HepG2 (cell line): Measurements from ENCODE around the gene HES1. TPM values are rescaled to one million over a fixed set of nuclear protein-coding genes. Genes with fewer than 3 reads are reported as not detected.

ENCODE experiments used
- HNRNPK ChIP-seq: fragments of 200-400 bp; formaldehyde crosslinking; IDR thresholded peaks from 2 replicates; pipeline ENCODE4 v1.6.1; 2018; ENCODE audit warnings: low read length, low read depth, moderate library complexity, mild to moderate bottlenecking; ENCODE audit not compliant: poor library complexity, severe bottlenecking
- HOXA5 ChIP-seq: sonication (generic); formaldehyde crosslinking; IDR thresholded peaks from 2 replicates; pipeline ENCODE4 v1.4.0; 2020; ENCODE audit warnings: missing genetic modification reagents
- KDM5A ChIP-seq: fragments of 200-600 bp; sonication (generic); IDR thresholded peaks from 2 replicates; pipeline ENCODE4 v1.7.0; 2018; ENCODE audit warnings: antibody characterized with exemption, mild to moderate bottlenecking, low read length, borderline replicate concordance
- MAZ ChIP-seq, 2 experiments: sonication (generic) in 1 of 2; formaldehyde crosslinking in 1 of 2; IDR thresholded peaks; 2 replicates each; pipeline versions ENCODE4 v1.5.0 to v1.6.1; 2012 to 2020; ENCODE audit warnings: low read depth in 2 of 2, mild to moderate bottlenecking in 2 of 2, borderline replicate concordance in 1 of 2, improper control_type of control experiment in 1 of 2, low read length in 1 of 2, missing genetic modification reagents in 1 of 2, moderate library complexity in 1 of 2
- MBNL3 ChIP-seq: fragments of 250-450 bp; sonication (Bioruptor Pico); conservative IDR thresholded peaks from 2 replicates; pipeline ENCODE4 v1.8.0; 2022; ENCODE audit warnings: mild to moderate bottlenecking, inconsistent platforms
- MTA1 ChIP-seq: sonication (generic); formaldehyde crosslinking; IDR thresholded peaks from 2 replicates; pipeline ENCODE4 v1.4.0; 2020; ENCODE audit warnings: missing genetic modification reagents, mild to moderate bottlenecking, borderline replicate concordance
- PRPF4 ChIP-seq: fragments of 200-400 bp; formaldehyde crosslinking; IDR thresholded peaks from 2 replicates; pipeline ENCODE4 v1.6.1; 2016; ENCODE audit warnings: low read length, low read depth; ENCODE audit not compliant: poor library complexity, severe bottlenecking
- REPIN1 ChIP-seq: sonication (generic); formaldehyde crosslinking; IDR thresholded peaks from 2 replicates; pipeline ENCODE4 v1.8.0; 2022; ENCODE audit warnings: missing genetic modification reagents, low read depth, mild to moderate bottlenecking, borderline replicate concordance
- RFXANK ChIP-seq: IDR thresholded peaks from 2 replicates; pipeline ENCODE4 v1.6.1; 2016
- ZFY ChIP-seq: sonication (generic); formaldehyde crosslinking; IDR thresholded peaks from 2 replicates; pipeline ENCODE4 v1.4.0; 2020; ENCODE audit warnings: missing genetic modification reagents
- ZNF232 ChIP-seq: sonication (generic); formaldehyde crosslinking; IDR thresholded peaks from 2 replicates; pipeline ENCODE4 v1.4.0; 2020; ENCODE audit warnings: missing genetic modification reagents, borderline replicate concordance
- ZNF337 ChIP-seq: sonication (generic); formaldehyde crosslinking; IDR thresholded peaks from 2 replicates; pipeline ENCODE4 v1.5.1; 2020; ENCODE audit warnings: missing genetic modification reagents, low read depth, mild to moderate bottlenecking, borderline replicate concordance
- ZNF407 ChIP-seq: sonication (generic); formaldehyde crosslinking; IDR thresholded peaks from one replicate; pipeline ENCODE4 v1.5.1; 2020; ENCODE audit warnings: mild to moderate bottlenecking, missing genetic modification reagents; ENCODE audit errors: not compliant biosample characterization
- ZNF432 ChIP-seq: sonication (generic); formaldehyde crosslinking; IDR thresholded peaks from 2 replicates; pipeline ENCODE4 v1.5.0; 2020; ENCODE audit warnings: missing genetic modification reagents, mild to moderate bottlenecking, borderline replicate concordance
- ZNF605 ChIP-seq: sonication (generic); formaldehyde crosslinking; IDR thresholded peaks from 2 replicates; pipeline ENCODE4 v1.8.0; 2022; ENCODE audit warnings: mild to moderate bottlenecking, missing genetic modification reagents
- ZNF660 ChIP-seq: sonication (generic); formaldehyde crosslinking; IDR thresholded peaks from 2 replicates; pipeline ENCODE4 v1.5.1; 2020; ENCODE audit warnings: mild to moderate bottlenecking, low read depth, missing genetic modification reagents, borderline replicate concordance
- ZNF709 ChIP-seq: sonication (generic); formaldehyde crosslinking; IDR thresholded peaks from 2 replicates; pipeline ENCODE4 v1.5.0; 2020; ENCODE audit warnings: mild to moderate bottlenecking, missing genetic modification reagents
- ZNF790 ChIP-seq: sonication (generic); formaldehyde crosslinking; IDR thresholded peaks from 2 replicates; pipeline ENCODE4 v1.8.0; 2022; ENCODE audit warnings: missing genetic modification reagents, mild to moderate bottlenecking, borderline replicate concordance
- polyA plus RNA-seq, 8 experiments: library from polyadenylated mRNA; depleted of rRNA in 3 of 8; stranded (reverse) in 7 of 8; unstranded in 1 of 8; fragments of >200 nt; fragmentation: Illumina TruSeq in 4 of 8; extraction: Trizol in 4 of 8; gene quantifications; 2 replicates each; pipeline versions ENCODE4 v1.2.1 to v1.2.3, GENCODE V29; 2011 to 2016; ENCODE audit warnings: low read depth in 4 of 8, missing spikeins in 1 of 8, mixed read lengths in 1 of 8; ENCODE audit not compliant: insufficient read depth in 1 of 8
- total RNA-seq, 5 experiments: library from RNA; depleted of rRNA; stranded (reverse); fragments of >200 nt; fragmentation: Illumina TruSeq; extraction: Trizol; gene quantifications; 2 replicates each; pipeline ENCODE4 v1.2.3, GENCODE V29; 2016; ENCODE audit warnings: low read depth in 1 of 5
- TF ChIP-seq, protein P1 (sequence below): sonication (generic); formaldehyde crosslinking; IDR thresholded peaks from 2 replicates; pipeline ENCODE4 v1.4.0; 2020; ENCODE audit warnings: mild to moderate bottlenecking, missing genetic modification reagents

The HES1 gene
- total and polyA plus RNA-seq, 2 of the 13 experiments (the other 11 are each of a cell fraction or from before 2014, with no cell fraction given) = 15.4 to 19.8 TPM

- TF ChIP-seq ZNF660 (CRISPR knock-in tag) = no peak
- 0 out of 2 replicates have a peak, but pooled peaks have one; percentile 12 for TF ChIP-seq MTA1
- TF ChIP-seq, protein P1, sequence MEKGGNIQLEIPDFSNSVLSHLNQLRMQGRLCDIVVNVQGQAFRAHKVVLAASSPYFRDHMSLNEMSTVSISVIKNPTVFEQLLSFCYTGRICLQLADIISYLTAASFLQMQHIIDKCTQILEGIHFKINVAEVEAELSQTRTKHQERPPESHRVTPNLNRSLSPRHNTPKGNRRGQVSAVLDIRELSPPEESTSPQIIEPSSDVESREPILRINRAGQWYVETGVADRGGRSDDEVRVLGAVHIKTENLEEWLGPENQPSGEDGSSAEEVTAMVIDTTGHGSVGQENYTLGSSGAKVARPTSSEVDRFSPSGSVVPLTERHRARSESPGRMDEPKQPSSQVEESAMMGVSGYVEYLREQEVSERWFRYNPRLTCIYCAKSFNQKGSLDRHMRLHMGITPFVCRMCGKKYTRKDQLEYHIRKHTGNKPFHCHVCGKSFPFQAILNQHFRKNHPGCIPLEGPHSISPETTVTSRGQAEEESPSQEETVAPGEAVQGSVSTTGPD (CRISPR knock-in tag) = no peak
- 0 out of 2 replicates have a peak, but pooled peaks have one; percentile 26 for TF ChIP-seq ZNF337 (CRISPR knock-in tag)
- TF ChIP-seq ZNF709 (CRISPR knock-in tag) = peak; percentile 81; the same call in 1 of the 2 replicates
- no peak for TF ChIP-seq MAZ (IDR thresholded peaks at IDR 0.05; ENCODE audit: borderline replicate concordance, low read depth, low read length)
- no peak for TF ChIP-seq MAZ (CRISPR knock-in tag; IDR thresholded peaks at IDR 0.05; ENCODE audit: low read depth)
- TF ChIP-seq ZNF232 (CRISPR knock-in tag) = peak; percentile 8; the same call in 1 of the 2 replicates
- TF ChIP-seq PRPF4 = no peak
- peak; percentile 41 for TF ChIP-seq ZNF407
- no peak for TF ChIP-seq HNRNPK
- TF ChIP-seq ZNF605 (CRISPR knock-in tag) = peak; percentile 67; the same call in 1 of the 2 replicates
- no peak for TF ChIP-seq KDM5A
- TF ChIP-seq HOXA5 = peak; percentile 11
- TF ChIP-seq REPIN1 (CRISPR knock-in tag) = no peak
- peak; percentile 9; the same call in 1 of the 2 replicates for TF ChIP-seq ZFY (CRISPR knock-in tag)
- TF ChIP-seq ZNF790 (CRISPR knock-in tag) = peak; percentile 80; the same call in 1 of the 2 replicates
- TF ChIP-seq MBNL3 = no peak
- TF ChIP-seq RFXANK (CRISPR knock-in tag) = no peak
- no peak for TF ChIP-seq ZNF432 (CRISPR knock-in tag)
These were observed 1.1 kb downstream of the HES1 start (continued) for GRCh38 chr3:194137008-194137505.
